Measurements from ENCODE around the gene TBX2.

- TF ChIP-seq, protein P1, sequence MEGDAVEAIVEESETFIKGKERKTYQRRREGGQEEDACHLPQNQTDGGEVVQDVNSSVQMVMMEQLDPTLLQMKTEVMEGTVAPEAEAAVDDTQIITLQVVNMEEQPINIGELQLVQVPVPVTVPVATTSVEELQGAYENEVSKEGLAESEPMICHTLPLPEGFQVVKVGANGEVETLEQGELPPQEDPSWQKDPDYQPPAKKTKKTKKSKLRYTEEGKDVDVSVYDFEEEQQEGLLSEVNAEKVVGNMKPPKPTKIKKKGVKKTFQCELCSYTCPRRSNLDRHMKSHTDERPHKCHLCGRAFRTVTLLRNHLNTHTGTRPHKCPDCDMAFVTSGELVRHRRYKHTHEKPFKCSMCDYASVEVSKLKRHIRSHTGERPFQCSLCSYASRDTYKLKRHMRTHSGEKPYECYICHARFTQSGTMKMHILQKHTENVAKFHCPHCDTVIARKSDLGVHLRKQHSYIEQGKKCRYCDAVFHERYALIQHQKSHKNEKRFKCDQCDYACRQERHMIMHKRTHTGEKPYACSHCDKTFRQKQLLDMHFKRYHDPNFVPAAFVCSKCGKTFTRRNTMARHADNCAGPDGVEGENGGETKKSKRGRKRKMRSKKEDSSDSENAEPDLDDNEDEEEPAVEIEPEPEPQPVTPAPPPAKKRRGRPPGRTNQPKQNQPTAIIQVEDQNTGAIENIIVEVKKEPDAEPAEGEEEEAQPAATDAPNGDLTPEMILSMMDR (conservative IDR thresholded peaks at IDR 0.05; ENCODE audit: low read length): no peak
- TF ChIP-seq EZH2phosphoT487 (IDR thresholded peaks at IDR 0.05; ENCODE audit: borderline replicate concordance): no peak
These were observed 4.4 kb downstream of the TBX2 start for GRCh38 chr17:61403801-61404662.
